Glutamatergic neuron (in vitro differentiated cells): ENCODE results near the gene TAF12. TPM values are rescaled to one million over a fixed set of nuclear protein-coding genes. Genes with fewer than 3 reads are reported as not detected.
"Not testable (repeated sequence)": the region's sequence is repeated elsewhere in the genome, so short reads cannot be mapped to it uniquely, and the experiment has no call there.

ENCODE experiments used
- DNase-seq: peaks from one replicate; pipeline ENCODE4 v3.0.0; 2022
- H3K27ac Mint-ChIP-seq: one replicate; pipeline ENCODE4 v1.8.0; 2020; ENCODE audit warnings: mild to moderate bottlenecking, mixed read lengths, inconsistent platforms; ENCODE audit not compliant: unreplicated experiment
- H3K27me3 Mint-ChIP-seq: one replicate; pipeline ENCODE4 v1.8.0; 2020; ENCODE audit warnings: mild to moderate bottlenecking, moderate library complexity, mixed read lengths, inconsistent platforms; ENCODE audit not compliant: unreplicated experiment
- H3K36me3 Mint-ChIP-seq: one replicate; pipeline ENCODE4 v1.8.0; 2020; ENCODE audit warnings: mild to moderate bottlenecking, mixed read lengths, inconsistent platforms; ENCODE audit not compliant: unreplicated experiment
- H3K4me1 Mint-ChIP-seq: one replicate; pipeline ENCODE4 v1.8.0; 2020; ENCODE audit warnings: mild to moderate bottlenecking, low read depth, mixed read lengths, inconsistent platforms; ENCODE audit not compliant: unreplicated experiment
- H3K4me3 Mint-ChIP-seq: one replicate; pipeline ENCODE4 v1.8.0; 2020; ENCODE audit warnings: mild to moderate bottlenecking, mixed read lengths, inconsistent platforms; ENCODE audit not compliant: unreplicated experiment
- H3K9me3 Mint-ChIP-seq: one replicate; pipeline ENCODE4 v1.8.0; 2020; ENCODE audit warnings: mild to moderate bottlenecking, moderate library complexity, mixed read lengths, inconsistent platforms; ENCODE audit not compliant: unreplicated experiment
- CTCF ChIP-seq: fragments of 200-600 bp; sonication (generic); IDR thresholded peaks from one replicate; pipeline ENCODE4 v1.5.0; 2021; ENCODE audit not compliant: partially characterized antibody, unreplicated experiment
- total RNA-seq: library from RNA; stranded (reverse); fragmentation: NEBNext Ultra II Directional; extraction: Animal tissue kit (Norgen Biotek cat#: 25700); gene quantifications from one replicate; pipeline ENCODE4 v1.2.1, GENCODE V29; 2021; ENCODE audit not compliant: unreplicated experiment

TAF12 gene
- total RNA-seq, 1 donor from 2014 or later: 15.2 TPM

- no peak for DNase-seq
- no peaks in the 10 kb centered on the region for H3K9me3 Mint-ChIP-seq
- H3K27ac Mint-ChIP-seq: peak overlapping the region; percentile 84
- no peak overlapping the region for H3K4me3 Mint-ChIP-seq
- H3K36me3 Mint-ChIP-seq: no peaks in the 10 kb centered on the region
- no peaks in the 10 kb centered on the region for H3K27me3 Mint-ChIP-seq
- no peak for TF ChIP-seq CTCF
- no peaks in the 10 kb centered on the region for H3K4me1 Mint-ChIP-seq
These were observed 33.0 kb upstream of the TAF12 start for GRCh38 chr1:28675924-28676257.

DNA sequence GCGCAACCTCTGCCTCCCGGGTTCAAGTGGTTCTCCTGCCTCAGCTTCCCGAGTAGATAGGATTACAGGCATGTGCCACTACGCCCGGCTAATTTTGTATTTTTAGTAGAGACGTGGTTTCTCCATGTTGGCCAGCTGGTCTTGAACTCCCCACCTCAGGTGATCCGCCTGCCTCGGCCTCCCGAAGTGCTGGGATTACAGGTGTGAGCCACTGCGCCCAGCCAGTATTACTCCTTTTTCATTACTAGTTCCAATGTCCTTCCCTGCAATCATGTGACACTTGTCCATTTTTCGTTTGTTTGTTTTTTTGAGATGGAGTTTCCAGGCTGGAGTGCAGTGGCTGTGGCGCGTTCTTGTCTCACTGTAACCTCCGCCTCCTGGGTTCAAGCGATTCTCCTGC, 30.1 kb upstream of the TAF12 start:
- DNase-seq, H3K27me3 Mint-ChIP-seq, H3K27ac Mint-ChIP-seq, H3K9me3 Mint-ChIP-seq, H3K4me1 Mint-ChIP-seq, H3K4me3 Mint-ChIP-seq, H3K36me3 Mint-ChIP-seq: not testable (repeated sequence)

GRCh38 chr1:28671254-28671780, 28.4 kb upstream of the TAF12 start:
- H3K9me3 Mint-ChIP-seq: peaks cover 8% of the 10 kb centered on the region
- no peak overlapping the region for H3K27ac Mint-ChIP-seq
- no peaks in the 10 kb centered on the region for H3K36me3 Mint-ChIP-seq

GRCh38 chr1:28668956-28669723, 26.3 kb upstream of the TAF12 start:
- Mint-ChIP-seq H3K4me3 (peak overlapping the region; percentile 97), H3K36me3 (no peaks in the 10 kb centered on the region), H3K4me1 (peaks cover 13% of the 10 kb centered on the region), H3K27me3 (peaks cover 10% of the 10 kb centered on the region), H3K27ac (peak overlapping the region; percentile 88), H3K9me3 (peaks cover 11% of the 10 kb centered on the region)
- TF ChIP-seq CTCF: no peak
- DNase-seq: peak; percentile 67

More at GRCh38 chr1:28671254-28671780, 28.4 kb upstream of the TAF12 start:
- no peak for TF ChIP-seq CTCF
- DNase-seq: no peak
- no peak overlapping the region for H3K4me3 Mint-ChIP-seq
- H3K4me1 Mint-ChIP-seq: peaks cover 5% of the 10 kb centered on the region
- peaks cover 7% of the 10 kb centered on the region for H3K27me3 Mint-ChIP-seq

GRCh38 chr1:28668191-28668955, 25.5 kb upstream of the TAF12 start, which contains the start of gene GMEB1:
Gene GMEB1 (plus strand): TSS chr1:28668784. CDS start chr1:28683613, 14,829 bp downstream.
- H3K4me3 Mint-ChIP-seq: peak within 1 kb of the TSS; percentile 97
- H3K4me1 Mint-ChIP-seq: peaks cover 18% of the 10 kb centered on the region
- TF ChIP-seq CTCF: no peak
- peaks cover 11% of the 10 kb centered on the region for H3K9me3 Mint-ChIP-seq
- peak within 1 kb of the TSS; percentile 96 for H3K27ac Mint-ChIP-seq
- no peaks in the 10 kb centered on the region for H3K36me3 Mint-ChIP-seq
- H3K27me3 Mint-ChIP-seq: peaks cover 10% of the 10 kb centered on the region
- DNase-seq: peak; percentile 90
